PC-3 (cell line): Measurements from ENCODE around the gene DYNLL1. TPM values are rescaled to one million over a fixed set of nuclear protein-coding genes. Genes with fewer than 3 reads are reported as not detected.

Experiments
- ATAC-seq: fragments of 200-7000 bp; cut with Tn5 transposase; 2 replicates; pipeline ENCODE4 v1.9.1; 2020; ENCODE audit warnings: mild to moderate bottlenecking, moderate library complexity
- BruUV-seq: library from RNA; stranded (reverse); fragments of 400-500 nt; replicated peaks from 2 replicates; lab custom pipeline; 2021; lab: Mats Ljungman, UMichigan
- CTCF ChIA-PET: fragments of 300-600 bp; sonication (Branson Sonifier 250); formaldehyde crosslinking; loops from one replicate; lab custom pipeline; 2022; ENCODE audit warnings: antibody characterized with exemption; lab: Charles Lee
- POLR2A ChIA-PET: fragments of 300-600 bp; sonication (Branson Sonifier 250); formaldehyde crosslinking; loops from one replicate; lab custom pipeline; 2022; ENCODE audit warnings: antibody characterized with exemption; ENCODE audit not compliant: unreplicated experiment; lab: Charles Lee
- DNase-seq: peaks from one replicate; pipeline ENCODE4 v3.0.0-alpha.2; 2015
- H2AFZ ChIP-seq: fragments of 300-600 bp; sonication (generic); 2 replicates; pipeline ENCODE4 v1.6.0; 2016; ENCODE audit warnings: antibody characterized with exemption, low read length
- H3F3A ChIP-seq: fragments of 300-600 bp; sonication (generic); one replicate; pipeline ENCODE4 v1.6.0; 2017; ENCODE audit warnings: antibody characterized with exemption, low read length, control low read depth, mild to moderate bottlenecking; ENCODE audit not compliant: unreplicated experiment
- H3K27ac ChIP-seq: fragments of 300-600 bp; sonication (generic); 2 replicates; pipeline ENCODE4 v1.5.1; 2016; ENCODE audit warnings: mild to moderate bottlenecking, low read length
- H3K27me3 ChIP-seq: fragments of 300-600 bp; sonication (generic); 2 replicates; pipeline ENCODE4 v1.6.1; 2016; ENCODE audit warnings: low read length, mixed read lengths
- H3K36me3 ChIP-seq: fragments of 300-600 bp; sonication (generic); 2 replicates; pipeline ENCODE4 v1.6.1; 2016; ENCODE audit warnings: low read depth, mixed run types, low read length, mixed read lengths
- H3K4me1 ChIP-seq: fragments of 300-600 bp; sonication (generic); 2 replicates; pipeline ENCODE4 v1.5.1; 2016; ENCODE audit warnings: low read length; ENCODE audit not compliant: insufficient read depth
- H3K4me2 ChIP-seq: fragments of 300-600 bp; sonication (generic); 2 replicates; pipeline ENCODE4 v1.6.0; 2016; ENCODE audit warnings: low read length
- H3K4me3 ChIP-seq: fragments of 300-600 bp; sonication (generic); 2 replicates; pipeline ENCODE4 v1.5.1; 2016; ENCODE audit warnings: mild to moderate bottlenecking, low read length, mixed read lengths
- H3K79me2 ChIP-seq: fragments of 300-600 bp; sonication (generic); 2 replicates; pipeline ENCODE4 v1.6.1; 2017; ENCODE audit warnings: low read length, mixed read lengths
- H3K9ac ChIP-seq: fragments of 300-600 bp; sonication (generic); 2 replicates; pipeline ENCODE4 v1.6.0; 2016; ENCODE audit warnings: mild to moderate bottlenecking, low read length
- H3K9me2 ChIP-seq: fragments of 300-600 bp; sonication (generic); replicated peaks from 2 replicates; pipeline ENCODE4 v1.6.1; 2016; ENCODE audit warnings: mixed run types, low read length, mixed read lengths
- H3K9me3 ChIP-seq: fragments of 300-600 bp; sonication (generic); 2 replicates; pipeline ENCODE4 v1.6.1; 2016; ENCODE audit warnings: low read length, mixed read lengths
- H4K20me1 ChIP-seq: fragments of 300-600 bp; sonication (generic); 2 replicates; pipeline ENCODE4 v1.6.1; 2016; ENCODE audit warnings: low read length, mixed read lengths
- EZH2 ChIP-seq: fragments of 300-600 bp; sonication (generic); IDR thresholded peaks from one replicate; pipeline ENCODE4 v1.6.1; 2017; ENCODE audit warnings: antibody characterized with exemption, mild to moderate bottlenecking, low read length; ENCODE audit not compliant: unreplicated experiment
- EZH2phosphoT487 ChIP-seq: fragments of 300-600 bp; sonication (generic); IDR thresholded peaks from 2 replicates; pipeline ENCODE4 v1.6.1; 2018; ENCODE audit warnings: mild to moderate bottlenecking, antibody characterized with exemption, low read length, borderline replicate concordance
- intact Hi-C: fragments of 100-400 bp; cut with micrococcal nuclease; formaldehyde crosslinking; loops from 2 replicates; pipeline ENCODE4 v1.9.0; 2023
- total RNA-seq: library from RNA; depleted of rRNA; stranded (reverse); fragments of >200 nt; gene quantifications from 2 replicates; pipeline ENCODE4 v1.2.3, GENCODE V29; 2014
- TF ChIP-seq, protein P1 (sequence below): fragments of 300-600 bp; sonication (generic); conservative IDR thresholded peaks from 2 replicates; pipeline ENCODE4 v1.5.1; 2017; ENCODE audit warnings: antibody characterized with exemption, low read depth, mild to moderate bottlenecking, low read length

The DYNLL1 gene
- total RNA-seq, 1 experiment from 2014 or later = 396 TPM

GRCh38 chr12:120468821-120469449 lies 27.0 kb upstream of the DYNLL1 start:
- Histone ChIP-seq H3K36me3 (peaks cover 25% of the 10 kb centered on the region), H3K4me3 (peak overlapping the region; percentile 95), H4K20me1 (peaks cover 42% of the 10 kb centered on the region), H3K79me2 (peaks cover 89% of the 10 kb centered on the region), H3K9ac (peak overlapping the region; percentile 87), H3K4me1 (peaks cover 30% of the 10 kb centered on the region), H3K27me3 (no peaks in the 10 kb centered on the region), H3F3A (peaks cover under 1% of the 10 kb centered on the region), H2AFZ (peak overlapping the region; percentile 41; the same call in 1 of the 2 replicates), H3K9me3 (no peaks in the 10 kb centered on the region), H3K27ac (peak overlapping the region; percentile 66), H3K9me2 (no peaks in the 10 kb centered on the region), H3K4me2 (peak overlapping the region; percentile 95)
- BruUV-seq = no TSS peak
- DNase-seq (no peak), ATAC-seq (peak; percentile 11)
- no peak for TF ChIP-seq EZH2phosphoT487
- TF ChIP-seq, protein P1, sequence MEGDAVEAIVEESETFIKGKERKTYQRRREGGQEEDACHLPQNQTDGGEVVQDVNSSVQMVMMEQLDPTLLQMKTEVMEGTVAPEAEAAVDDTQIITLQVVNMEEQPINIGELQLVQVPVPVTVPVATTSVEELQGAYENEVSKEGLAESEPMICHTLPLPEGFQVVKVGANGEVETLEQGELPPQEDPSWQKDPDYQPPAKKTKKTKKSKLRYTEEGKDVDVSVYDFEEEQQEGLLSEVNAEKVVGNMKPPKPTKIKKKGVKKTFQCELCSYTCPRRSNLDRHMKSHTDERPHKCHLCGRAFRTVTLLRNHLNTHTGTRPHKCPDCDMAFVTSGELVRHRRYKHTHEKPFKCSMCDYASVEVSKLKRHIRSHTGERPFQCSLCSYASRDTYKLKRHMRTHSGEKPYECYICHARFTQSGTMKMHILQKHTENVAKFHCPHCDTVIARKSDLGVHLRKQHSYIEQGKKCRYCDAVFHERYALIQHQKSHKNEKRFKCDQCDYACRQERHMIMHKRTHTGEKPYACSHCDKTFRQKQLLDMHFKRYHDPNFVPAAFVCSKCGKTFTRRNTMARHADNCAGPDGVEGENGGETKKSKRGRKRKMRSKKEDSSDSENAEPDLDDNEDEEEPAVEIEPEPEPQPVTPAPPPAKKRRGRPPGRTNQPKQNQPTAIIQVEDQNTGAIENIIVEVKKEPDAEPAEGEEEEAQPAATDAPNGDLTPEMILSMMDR = 0 out of 2 replicates have a peak, but pooled peaks have one; percentile 8
- ChIA-PET POLR2A (interaction anchor here (0.6 to 1.0 kb wide), 3 partner anchors 27 to 69 kb away, joined by 3 to 4 read pairs (median 3); partner anchors contain the start of gene DYNLL1), CTCF (no interaction called here)
- intact Hi-C loops = loop anchor here (2.0 kb wide), 2 partner anchors 30 to 60 kb away; partner anchors contain the start of genes COQ5 and COX6A1

GRCh38 chr12:120469450-120470149 lies 26.3 kb upstream of the DYNLL1 start, which contains the start of gene SRSF9:
SRSF9 (minus strand) TSS chr12:120469748; CDS start chr12:120469609, 139 bp downstream.
- peaks cover 5% of the 10 kb centered on the region for H3F3A ChIP-seq
- intact Hi-C loops = loop anchor here (2.0 kb wide), 2 partner anchors 31 to 59 kb away; partner anchors contain the start of genes COQ5 and COX6A1
- H3K4me3 ChIP-seq = peak within 1 kb of the TSS; percentile 95
- ChIA-PET CTCF (interaction anchor here (0.6 kb wide), 1 partner anchor 19 kb away, joined by 4 read pairs; no protein-coding TSS in a partner anchor), POLR2A (interaction anchor here (0.6 kb wide), 1 partner anchor 28 kb away, joined by 3 read pairs; no protein-coding TSS in a partner anchor)
- H3K4me1 ChIP-seq = peaks cover 34% of the 10 kb centered on the region
- H3K9me2 ChIP-seq = no peaks in the 10 kb centered on the region
- H3K27me3 ChIP-seq = no peaks in the 10 kb centered on the region
- peaks cover 36% of the 10 kb centered on the region for H4K20me1 ChIP-seq
- peak within 1 kb of the TSS; percentile 87 for H3K9ac ChIP-seq
- H3K9me3 ChIP-seq = no peaks in the 10 kb centered on the region
- peaks cover 82% of the 10 kb centered on the region for H3K79me2 ChIP-seq
- H3K4me2 ChIP-seq = peak within 1 kb of the TSS; percentile 95
- DNase-seq (peak; percentile 98), ATAC-seq (peak; percentile 78)
- peaks cover 18% of the 10 kb centered on the region for H3K36me3 ChIP-seq
- H3K27ac ChIP-seq = peak within 1 kb of the TSS; percentile 66
- BruUV-seq = no TSS peak
- peak within 1 kb of the TSS; percentile 86 for H2AFZ ChIP-seq
- TF ChIP-seq, protein P1 = peak; percentile 92
- no peak for TF ChIP-seq EZH2
